ENCODE results near the gene PCOLCE2.

PCOLCE2 gene

GRCh38 chr3:142888481-142889211, at the start of gene PCOLCE2:
PCOLCE2 (minus strand) TSS chr3:142889083; CDS start chr3:142888896, 187 bp downstream.
- peak; percentile 73 for ATAC-seq
- peak; percentile 34 for DNase-seq

DNA sequence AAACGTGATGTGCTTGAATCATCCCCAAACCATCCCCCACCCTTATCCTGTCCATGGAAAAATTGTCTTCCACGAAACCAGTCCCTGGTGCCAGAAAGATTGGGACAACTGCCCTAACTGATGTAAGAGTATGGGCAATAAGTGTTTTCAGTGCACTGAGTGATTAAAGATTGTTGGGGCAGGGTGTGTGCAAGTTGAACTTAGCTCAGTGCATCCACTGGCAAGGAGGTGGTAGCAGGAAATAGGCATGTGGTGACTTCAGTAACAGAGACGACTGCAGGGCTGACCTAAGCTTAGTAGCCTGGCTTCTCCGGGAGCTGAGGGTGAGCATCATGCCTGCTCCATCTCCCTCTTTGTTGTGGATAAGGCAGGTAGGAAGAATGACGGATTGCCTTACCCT, 47.1 kb upstream of the PCOLCE2 start:
- ATAC-seq (no peak), DNase-seq (no peak)

DNA sequence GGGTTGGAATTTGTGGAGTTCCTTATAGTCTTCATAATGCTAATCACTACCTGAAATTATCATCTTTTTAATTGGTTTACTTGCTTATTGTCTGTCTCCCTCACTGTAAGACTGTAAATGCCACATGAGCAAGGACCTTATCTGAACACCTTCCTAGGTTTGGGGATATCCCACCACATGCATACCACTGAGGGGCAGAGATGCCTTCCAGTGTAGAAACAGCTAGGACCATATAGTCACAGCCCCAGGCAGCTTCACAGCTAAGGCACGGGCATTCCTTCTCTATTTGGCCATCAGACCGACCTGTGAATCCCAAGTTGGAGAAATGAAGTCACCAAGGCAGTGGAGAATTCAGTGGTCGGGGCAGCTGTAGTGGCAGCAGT, 46.0 kb upstream of the PCOLCE2 start:
- DNase-seq: no peak
- no peak for ATAC-seq

DNA sequence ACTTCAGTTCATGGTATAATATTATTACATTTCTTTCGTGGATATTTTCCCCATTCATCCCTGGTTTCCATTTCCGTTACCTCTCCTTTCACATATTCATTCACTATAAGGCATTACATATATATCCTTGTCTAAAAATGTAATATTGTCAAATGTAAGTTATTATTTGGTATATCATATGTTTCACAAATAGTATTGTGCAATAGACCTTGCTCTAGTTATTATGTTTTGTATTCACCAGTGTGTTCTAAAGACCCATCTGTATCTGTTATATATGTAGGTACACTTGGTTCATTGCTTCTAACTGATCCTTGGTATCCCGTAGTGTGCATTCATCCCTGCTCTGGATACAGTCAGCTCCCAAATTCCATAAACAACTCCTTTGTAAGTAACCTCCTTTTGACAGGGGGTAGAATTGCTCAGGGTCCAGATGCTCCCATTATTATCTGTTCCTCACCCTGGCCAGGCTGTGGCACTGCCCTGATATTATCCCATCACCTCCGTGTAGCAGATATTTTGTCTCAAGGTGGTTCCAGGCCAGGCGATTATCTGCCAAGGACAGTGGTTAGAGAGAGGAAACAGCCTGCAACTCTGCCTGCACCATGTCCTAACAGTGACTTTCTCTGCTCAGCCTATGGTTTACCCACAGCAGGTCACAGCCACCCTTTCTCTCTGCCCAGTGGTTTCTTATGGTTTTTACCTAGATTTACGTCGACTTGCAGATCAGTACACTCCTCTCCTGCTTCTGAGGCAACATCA, 45.4 kb upstream of the PCOLCE2 start:
- ATAC-seq (no peak), DNase-seq (no peak)

DNA sequence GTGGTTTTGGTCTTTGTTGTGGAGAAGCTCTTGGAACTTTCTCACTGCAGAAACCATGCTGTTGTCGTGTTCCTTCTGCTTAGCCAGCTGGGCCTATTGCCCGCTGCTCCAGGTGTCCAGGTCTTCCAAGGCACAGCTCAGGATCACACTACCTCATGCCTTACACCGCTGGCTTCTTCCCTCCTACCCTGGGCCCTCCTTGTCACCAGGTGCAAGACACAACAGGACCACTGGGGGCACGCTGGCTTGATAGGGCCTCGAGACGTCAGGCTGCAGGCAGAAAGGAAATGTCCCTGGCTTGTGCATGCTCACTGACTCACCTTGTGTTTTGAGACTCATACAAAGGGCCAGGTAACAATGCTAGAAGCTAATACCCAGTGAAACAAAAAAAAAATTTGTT, 42.3 kb upstream of the PCOLCE2 start:
- peak; percentile 42 for ATAC-seq
- peak; percentile 15 for DNase-seq

DNA sequence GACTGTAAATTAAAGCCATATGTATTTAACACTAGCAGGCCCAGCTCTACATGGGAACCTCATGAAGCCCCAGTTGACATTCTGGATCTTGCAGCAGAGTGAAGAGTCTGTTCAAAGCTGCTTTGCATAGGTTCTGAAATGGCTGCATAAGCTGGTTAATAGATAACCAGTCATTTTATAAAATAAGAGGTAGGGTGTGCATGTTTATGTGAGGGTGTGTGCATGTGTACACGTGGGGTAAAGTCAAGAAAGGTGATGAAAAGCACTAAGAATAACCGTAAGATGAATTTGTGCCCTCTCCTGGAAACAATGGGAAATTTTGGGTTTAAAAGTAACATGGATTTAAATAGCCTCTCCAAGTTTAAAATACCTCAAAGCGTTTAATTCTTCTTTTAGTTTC, 41.6 kb upstream of the PCOLCE2 start:
- ATAC-seq (no peak), DNase-seq (no peak)

GRCh38 chr3:142929890-142930289, 41.0 kb upstream of the PCOLCE2 start:
- no peak for DNase-seq

DNA sequence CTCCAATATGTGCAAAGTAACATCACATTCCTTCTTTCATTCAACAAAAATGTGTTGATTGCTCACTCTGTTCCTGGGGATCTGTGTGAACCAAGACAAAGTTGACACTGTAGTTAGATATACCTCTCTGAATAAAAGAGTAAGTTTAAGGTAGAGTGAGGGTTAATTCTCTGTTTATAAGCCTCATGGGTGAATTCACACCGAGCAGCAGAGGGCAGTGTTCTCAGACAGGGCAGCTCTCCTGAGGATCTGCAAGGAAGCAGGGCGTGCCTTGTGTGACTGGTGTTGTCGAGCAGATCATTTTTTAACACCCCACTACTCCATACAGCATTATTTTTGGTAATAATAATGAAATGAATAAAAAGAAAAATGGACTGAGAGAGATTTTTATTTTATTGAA, 40.2 kb upstream of the PCOLCE2 start:
- ATAC-seq (no peak), DNase-seq (peak; percentile 47)

More at GRCh38 chr3:142929890-142930289, 41.0 kb upstream of the PCOLCE2 start:
- ATAC-seq: no peak

GRCh38 chr3:142926368-142926944, 37.6 kb upstream of the PCOLCE2 start:
- ATAC-seq (no peak), DNase-seq (no peak)

DNA sequence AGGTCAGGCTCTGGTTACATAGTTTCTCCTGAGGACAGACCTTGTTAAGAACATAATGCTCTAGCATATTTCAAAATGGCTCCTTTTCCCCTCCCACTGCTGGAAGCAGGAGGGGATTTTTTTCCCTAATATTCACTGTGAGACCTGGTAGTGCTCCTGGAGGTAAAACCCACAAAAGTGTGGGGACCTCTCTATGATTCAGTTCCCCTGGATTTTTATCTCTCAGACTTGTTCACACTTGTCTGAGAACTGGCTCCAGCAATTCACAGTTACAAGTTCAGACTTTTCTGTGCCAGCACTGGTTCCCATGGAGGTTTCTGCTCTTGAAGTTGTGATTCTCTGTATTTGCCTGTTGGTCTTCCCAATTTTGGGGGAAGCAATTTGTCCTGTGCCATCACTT, 36.3 kb upstream of the PCOLCE2 start:
- ATAC-seq: no peak

DNA sequence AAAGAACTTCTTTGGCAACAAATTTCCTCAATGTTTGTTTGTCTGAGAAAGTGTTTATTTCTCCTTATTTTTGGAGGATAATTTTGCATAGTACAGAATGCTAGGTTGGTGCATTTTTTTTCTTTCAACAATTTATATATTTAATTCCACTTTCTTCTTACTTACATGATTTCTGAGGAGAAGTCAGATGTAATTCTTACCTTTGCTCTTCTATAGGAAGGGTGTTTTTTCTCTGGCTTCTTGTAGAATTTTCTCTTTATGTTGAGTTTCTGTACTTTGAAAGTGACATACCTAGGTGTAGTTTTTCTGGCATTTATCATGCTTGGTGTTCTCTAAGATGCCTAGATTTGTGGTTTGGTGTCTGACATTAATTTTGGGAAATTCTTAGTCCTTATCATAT, 34.8 kb upstream of the PCOLCE2 start:
- DNase-seq (no peak), ATAC-seq (no peak)

More for the DNA sequence above, 36.3 kb upstream of the PCOLCE2 start:
- DNase-seq: no peak

- no peak for ATAC-seq
- no peak for DNase-seq
These were observed 27.7 kb upstream of the PCOLCE2 start for GRCh38 chr3:142916605-142917004.

GRCh38 chr3:142915636-142916035, 26.8 kb upstream of the PCOLCE2 start:
- no peak for ATAC-seq

GRCh38 chr3:142914286-142914811, 25.5 kb upstream of the PCOLCE2 start:
- no peak for DNase-seq
- no peak for ATAC-seq

More at GRCh38 chr3:142915636-142916035, 26.8 kb upstream of the PCOLCE2 start:
- DNase-seq: no peak

- no peak for ATAC-seq
- no peak for DNase-seq
These were observed 24.5 kb upstream of the PCOLCE2 start for GRCh38 chr3:142913432-142913831.

DNA sequence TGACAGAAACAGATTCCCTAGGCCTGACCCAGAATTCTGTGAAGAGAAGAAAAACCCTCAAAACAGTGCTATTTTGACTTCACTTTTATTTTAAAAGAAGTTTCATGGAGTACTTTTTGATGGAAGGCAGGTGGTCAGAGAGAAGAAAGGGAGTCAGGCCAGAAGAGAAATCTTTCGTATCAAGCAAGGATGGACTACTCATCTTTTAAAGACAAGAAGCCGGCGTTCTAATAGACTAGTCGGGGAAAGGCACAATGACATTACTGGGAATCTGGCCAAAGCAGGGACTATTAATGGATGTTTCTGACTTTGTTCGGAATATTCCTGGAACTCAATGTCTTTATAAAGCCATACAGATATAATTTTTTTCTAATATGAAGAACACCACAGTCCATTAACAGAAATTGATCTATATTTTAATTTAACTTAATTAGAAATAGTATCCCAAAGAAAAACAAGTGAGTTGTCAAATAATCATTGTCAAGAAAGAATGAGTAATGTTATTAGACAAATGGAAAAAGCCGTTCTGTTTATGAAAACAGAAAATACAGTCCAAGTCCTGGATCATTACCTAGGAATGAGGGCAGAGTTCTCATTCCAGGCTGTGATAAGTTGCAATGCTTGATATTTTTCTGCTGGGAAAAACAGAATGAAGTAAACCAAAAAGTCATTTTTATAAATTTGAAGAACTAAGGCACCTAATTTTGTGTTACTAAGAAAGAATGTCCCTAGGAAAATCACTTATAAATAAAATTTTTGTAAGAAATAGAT, 23.7 kb upstream of the PCOLCE2 start:
- no peak for ATAC-seq
- no peak for DNase-seq

GRCh38 chr3:142910280-142910679, 21.4 kb upstream of the PCOLCE2 start:
- ATAC-seq: no peak
- no peak for DNase-seq

- ATAC-seq (no peak), DNase-seq (no peak)
These were observed 20.4 kb upstream of the PCOLCE2 start for GRCh38 chr3:142909282-142909681.

DNA sequence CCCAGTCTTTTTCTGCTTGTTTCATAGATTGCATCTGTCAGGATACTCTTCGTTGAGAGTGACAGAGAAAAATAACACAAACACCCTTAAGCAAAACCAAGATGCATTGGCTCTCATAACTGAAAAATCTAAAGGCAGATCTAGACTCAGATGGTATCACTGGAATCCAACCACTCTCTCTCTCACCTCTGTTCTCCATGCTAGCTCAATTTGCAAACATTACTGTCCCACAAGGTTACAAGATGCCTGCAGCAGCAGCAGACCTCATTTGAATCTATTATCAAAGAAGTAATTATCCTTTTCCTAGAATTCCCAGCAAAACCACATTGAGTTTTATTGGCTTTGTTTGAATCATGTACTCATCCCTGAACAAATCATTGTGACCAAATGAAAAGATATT, 19.1 kb upstream of the PCOLCE2 start:
- ATAC-seq: no peak
- no peak for DNase-seq

- ATAC-seq (peak; percentile 66), DNase-seq (peak; percentile 9)
These were observed 16.0 kb upstream of the PCOLCE2 start for GRCh38 chr3:142904639-142905436.

DNA sequence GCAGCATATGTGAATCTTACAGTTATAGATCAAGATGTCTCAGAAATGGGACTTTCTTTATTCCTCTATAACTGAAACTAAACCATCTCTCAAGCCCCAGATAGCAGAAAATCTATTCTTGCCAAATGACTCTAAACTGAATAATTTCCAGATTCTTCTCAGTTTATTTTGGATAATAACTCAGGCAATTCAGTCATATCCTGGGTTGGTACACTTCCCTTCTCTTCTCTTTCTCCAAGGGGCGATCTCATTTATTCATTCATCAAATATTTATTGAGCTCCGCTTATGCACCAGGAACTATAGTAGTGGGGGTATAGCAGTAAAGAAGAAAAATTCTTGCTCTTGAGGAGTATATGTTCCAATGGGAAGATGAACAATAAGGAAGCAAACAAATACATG, 13.5 kb upstream of the PCOLCE2 start:
- no peak for ATAC-seq
- no peak for DNase-seq

Data from stimulated activated naive CD8-positive, alpha-beta T cell treated with anti-CD3 and anti-CD28 coated beads, Interleukin-15, Interleukin-2, amounts not matched to agents 100 U/mL and 50 U/mL, for 24 hours (primary cell).